ENCODE measurements around the gene SORBS2.

Gene SORBS2

DNA sequence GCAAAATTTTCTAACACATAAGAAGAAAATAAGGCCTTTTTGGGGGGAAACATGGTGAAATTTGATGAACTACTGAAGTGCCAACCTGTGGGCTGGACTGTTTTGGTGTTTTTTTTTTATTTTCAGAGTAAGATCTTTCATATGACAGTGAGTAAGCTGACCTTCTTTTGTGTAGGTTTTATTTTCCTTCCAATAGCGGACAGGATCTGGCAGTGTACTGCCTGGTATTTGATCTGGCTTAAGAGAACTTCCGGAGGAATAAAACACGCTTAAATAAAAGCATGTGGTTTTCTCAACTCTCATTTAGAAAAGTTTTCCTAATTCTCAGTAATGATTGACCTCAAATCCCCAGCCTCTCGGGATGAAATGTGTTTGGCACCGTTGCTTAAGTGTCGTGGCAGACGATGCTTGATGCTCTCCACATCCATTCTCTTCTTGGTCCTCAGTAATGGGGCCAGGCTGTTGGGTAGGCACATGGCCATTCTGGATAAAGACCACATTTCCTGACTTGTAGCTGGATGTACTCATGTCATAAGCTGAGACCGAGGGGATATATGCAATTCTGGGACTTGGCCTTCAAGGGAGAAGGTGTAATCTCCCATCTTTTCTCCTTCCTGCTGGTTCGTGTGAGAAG is 211.1 kb downstream of the SORBS2 start:
- Mint-ChIP-seq H3K36me3 (ENCODE audit: low read depth) (no peaks in the 10 kb centered on the region), H3K27me3 (ENCODE audit: low read depth, poor library complexity) (peaks cover 23% of the 10 kb centered on the region), H3K27ac (no peak overlapping the region), H3K9me3 (no peaks in the 10 kb centered on the region), H3K4me3 (no peak overlapping the region), H3K4me1 (peaks cover 6% of the 10 kb centered on the region)
- TF ChIP-seq, protein P1, sequence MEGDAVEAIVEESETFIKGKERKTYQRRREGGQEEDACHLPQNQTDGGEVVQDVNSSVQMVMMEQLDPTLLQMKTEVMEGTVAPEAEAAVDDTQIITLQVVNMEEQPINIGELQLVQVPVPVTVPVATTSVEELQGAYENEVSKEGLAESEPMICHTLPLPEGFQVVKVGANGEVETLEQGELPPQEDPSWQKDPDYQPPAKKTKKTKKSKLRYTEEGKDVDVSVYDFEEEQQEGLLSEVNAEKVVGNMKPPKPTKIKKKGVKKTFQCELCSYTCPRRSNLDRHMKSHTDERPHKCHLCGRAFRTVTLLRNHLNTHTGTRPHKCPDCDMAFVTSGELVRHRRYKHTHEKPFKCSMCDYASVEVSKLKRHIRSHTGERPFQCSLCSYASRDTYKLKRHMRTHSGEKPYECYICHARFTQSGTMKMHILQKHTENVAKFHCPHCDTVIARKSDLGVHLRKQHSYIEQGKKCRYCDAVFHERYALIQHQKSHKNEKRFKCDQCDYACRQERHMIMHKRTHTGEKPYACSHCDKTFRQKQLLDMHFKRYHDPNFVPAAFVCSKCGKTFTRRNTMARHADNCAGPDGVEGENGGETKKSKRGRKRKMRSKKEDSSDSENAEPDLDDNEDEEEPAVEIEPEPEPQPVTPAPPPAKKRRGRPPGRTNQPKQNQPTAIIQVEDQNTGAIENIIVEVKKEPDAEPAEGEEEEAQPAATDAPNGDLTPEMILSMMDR (IDR thresholded peaks at IDR 0.05), result no peak
- no peak for DNase-seq

GRCh38 chr4:185599553-185600243 is 212.3 kb downstream of the SORBS2 start:
- no peak overlapping the region for H3K4me3 Mint-ChIP-seq
- TF ChIP-seq, protein P1 (IDR thresholded peaks at IDR 0.05), result no peak
- H3K27me3 Mint-ChIP-seq (ENCODE audit: low read depth, poor library complexity), result peaks cover 19% of the 10 kb centered on the region
- H3K9me3 Mint-ChIP-seq, result no peaks in the 10 kb centered on the region
- H3K4me1 Mint-ChIP-seq, result peaks cover 6% of the 10 kb centered on the region
- no peaks in the 10 kb centered on the region for H3K36me3 Mint-ChIP-seq (ENCODE audit: low read depth)
- no peak overlapping the region for H3K27ac Mint-ChIP-seq
- DNase-seq, result no peak

DNA sequence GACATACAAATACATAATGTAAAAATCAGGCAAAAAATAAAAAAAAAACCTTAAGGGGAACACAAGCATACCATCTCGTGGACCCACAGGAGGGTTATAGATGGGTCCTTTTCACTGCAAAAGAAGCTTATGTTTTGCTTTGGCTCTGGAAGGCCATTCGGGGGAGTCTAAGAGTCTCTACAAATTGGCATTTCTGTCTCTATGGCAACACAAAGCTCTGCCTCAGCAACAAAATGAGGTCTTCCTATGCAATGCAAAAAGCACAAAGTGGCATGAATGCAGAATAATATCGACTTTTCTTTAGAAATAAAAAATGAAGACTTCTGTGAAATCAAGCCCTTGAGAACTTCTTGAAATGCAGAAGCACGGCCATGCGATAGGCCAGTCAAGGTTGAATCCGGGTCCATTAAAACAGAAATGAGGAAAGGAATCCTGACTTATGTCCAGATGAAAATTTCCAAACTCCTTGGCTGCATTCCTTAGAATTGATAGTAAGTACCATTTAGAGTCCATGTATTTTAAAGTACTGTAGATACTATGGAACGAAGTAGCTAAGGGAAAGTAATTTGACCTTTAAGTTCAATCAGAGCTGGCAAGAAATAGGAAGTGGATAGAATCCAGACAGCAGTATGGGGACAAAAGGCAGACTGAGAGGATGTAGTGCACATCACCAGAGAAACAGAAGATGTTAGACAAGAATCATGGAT is 213.0 kb downstream of the SORBS2 start:
- Mint-ChIP-seq H3K27ac (no peak overlapping the region), H3K27me3 (ENCODE audit: low read depth, poor library complexity) (peaks cover 19% of the 10 kb centered on the region)

GRCh38 chr4:185597532-185598188 is 214.3 kb downstream of the SORBS2 start:
- TF ChIP-seq, protein P1 (IDR thresholded peaks at IDR 0.05), result peak; percentile 99
- Mint-ChIP-seq H3K4me3 (no peak overlapping the region), H3K4me1 (peaks cover 18% of the 10 kb centered on the region), H3K36me3 (ENCODE audit: low read depth) (no peaks in the 10 kb centered on the region), H3K9me3 (no peaks in the 10 kb centered on the region), H3K27ac (no peak overlapping the region), H3K27me3 (ENCODE audit: low read depth, poor library complexity) (peaks cover 26% of the 10 kb centered on the region)
- peak; percentile 79 for DNase-seq

More for the DNA sequence above, 213.0 kb downstream of the SORBS2 start:
- DNase-seq, result no peak
- Mint-ChIP-seq H3K36me3 (ENCODE audit: low read depth) (no peaks in the 10 kb centered on the region), H3K4me3 (no peak overlapping the region), H3K9me3 (no peaks in the 10 kb centered on the region), H3K4me1 (peaks cover 6% of the 10 kb centered on the region)
- TF ChIP-seq, protein P1 (IDR thresholded peaks at IDR 0.05), result no peak

DNA sequence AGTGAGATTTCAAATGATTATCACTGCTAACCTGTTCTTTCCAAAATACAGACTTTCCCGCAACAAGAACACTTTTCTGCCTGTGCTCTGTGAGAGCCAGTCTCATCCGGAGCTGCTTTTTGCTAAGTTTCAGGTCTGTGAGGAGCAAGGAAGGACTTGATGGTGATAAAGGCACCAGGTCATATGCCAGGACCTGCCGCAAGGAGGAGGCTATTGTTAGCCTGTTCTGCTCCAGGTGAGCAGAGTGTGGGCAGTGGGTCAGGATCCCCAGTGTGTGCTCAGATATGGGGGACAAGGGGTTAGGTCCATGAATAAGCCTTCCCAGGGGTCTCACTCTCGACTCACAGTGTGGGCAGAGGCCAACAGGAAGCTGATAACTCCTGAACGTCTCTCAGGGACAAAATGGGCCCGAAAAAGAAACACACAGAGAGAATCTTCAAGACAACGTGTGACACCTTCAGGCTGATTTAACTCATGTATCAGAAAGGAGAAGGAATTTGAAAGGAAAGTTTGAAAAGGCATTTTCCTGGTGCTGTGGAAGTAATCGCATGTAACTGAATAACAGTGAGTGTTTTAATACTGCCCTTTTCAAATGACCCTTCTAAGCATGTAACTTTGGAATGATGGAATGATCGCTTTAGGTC is 219.0 kb downstream of the SORBS2 start:
- no peak for DNase-seq
- TF ChIP-seq, protein P1 (IDR thresholded peaks at IDR 0.05), result no peak
- Mint-ChIP-seq H3K9me3 (no peaks in the 10 kb centered on the region), H3K36me3 (ENCODE audit: low read depth) (no peaks in the 10 kb centered on the region), H3K27ac (no peak overlapping the region), H3K27me3 (ENCODE audit: low read depth, poor library complexity) (peaks cover 40% of the 10 kb centered on the region), H3K4me1 (peaks cover 35% of the 10 kb centered on the region), H3K4me3 (no peak overlapping the region)

All from nephron progenitor cell (in vitro differentiated cells).